NK-92 (cell line): Measurements from ENCODE around the gene SMYD5.

Experiments
- DNase-seq: peaks from one replicate; lab custom pipeline; 2025; ENCODE audit not compliant: unreplicated experiment; lab: John Stamatoyannopoulos, UW

The SMYD5 gene

DNA sequence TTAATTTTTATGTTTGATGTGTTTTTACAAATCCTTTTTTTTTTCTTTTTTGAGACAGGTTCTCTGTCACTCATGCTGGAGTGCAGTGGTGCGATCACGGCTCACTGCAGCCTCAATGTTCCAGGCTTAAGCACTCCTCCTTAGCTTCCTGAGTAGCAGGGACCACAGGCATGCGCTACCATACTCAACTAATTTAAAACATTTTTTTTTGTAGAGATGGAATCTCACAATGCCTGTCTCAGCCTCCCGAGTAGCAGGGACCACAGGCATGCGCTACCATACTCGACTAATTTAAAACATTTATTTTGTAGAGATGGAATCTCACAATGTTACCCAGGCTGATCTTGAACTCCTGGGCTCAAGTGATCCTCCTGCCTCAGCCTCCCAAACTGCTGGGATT lies 8.4 kb upstream of the SMYD5 start:
- DNase-seq: no peak

DNA sequence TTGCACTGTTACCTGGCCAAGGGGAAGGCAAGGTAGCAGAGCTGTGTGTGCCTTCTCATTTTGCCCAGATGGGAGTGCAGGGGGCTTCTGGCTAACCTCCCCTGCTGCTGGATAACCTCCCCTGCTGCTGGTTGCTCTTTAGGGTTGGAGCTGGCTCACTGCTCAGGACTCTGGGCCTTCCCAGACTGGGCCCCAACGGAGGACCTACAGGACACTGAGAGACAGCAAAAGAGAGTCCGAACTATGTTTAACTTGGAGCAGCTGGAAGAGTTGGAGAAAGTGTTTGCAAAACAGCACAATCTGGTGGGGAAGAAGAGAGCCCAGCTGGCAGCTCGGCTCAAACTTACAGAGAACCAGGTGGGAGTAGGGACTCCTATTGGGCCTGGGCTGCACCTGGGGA lies 5.8 kb upstream of the SMYD5 start:
- no peak for DNase-seq

DNA sequence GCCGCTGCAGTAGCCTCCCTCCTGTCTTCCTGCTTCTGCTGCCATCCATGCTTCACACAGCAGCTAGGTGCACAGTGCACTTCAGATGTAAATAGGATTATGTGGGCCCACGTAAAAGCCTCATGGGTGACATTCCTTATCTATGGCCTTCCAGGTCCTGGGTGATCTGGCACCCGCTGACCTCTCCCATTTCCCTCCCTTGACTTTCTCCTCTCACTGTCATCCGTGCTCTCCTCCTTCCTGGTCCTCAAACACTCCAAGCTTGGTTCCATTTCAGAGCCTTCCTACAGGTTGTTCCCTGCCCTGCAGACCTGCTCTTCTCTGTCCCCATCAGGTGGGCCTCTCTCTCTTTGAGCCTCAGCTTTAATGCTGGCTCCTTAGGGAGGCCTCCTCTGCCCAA lies 4.0 kb upstream of the SMYD5 start:
- no peak for DNase-seq

DNA sequence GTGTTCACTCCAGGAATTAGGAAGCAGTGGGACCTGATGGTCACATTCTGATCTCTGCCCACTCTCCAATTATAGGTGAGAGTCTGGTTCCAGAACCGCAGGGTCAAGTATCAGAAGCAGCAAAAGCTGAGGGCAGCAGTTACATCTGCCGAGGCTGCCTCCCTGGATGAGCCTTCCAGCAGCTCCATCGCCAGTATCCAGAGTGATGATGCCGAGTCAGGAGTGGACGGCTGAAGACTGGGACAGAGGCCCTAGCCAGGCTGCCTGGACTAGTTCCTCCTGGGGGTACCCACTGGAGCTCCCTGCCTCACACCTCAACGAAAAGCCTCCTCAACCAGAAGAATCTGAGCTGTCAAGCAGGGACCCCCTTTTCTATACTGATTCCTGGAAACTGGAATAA lies 3.3 kb upstream of the SMYD5 start:
- no peak for DNase-seq

DNA sequence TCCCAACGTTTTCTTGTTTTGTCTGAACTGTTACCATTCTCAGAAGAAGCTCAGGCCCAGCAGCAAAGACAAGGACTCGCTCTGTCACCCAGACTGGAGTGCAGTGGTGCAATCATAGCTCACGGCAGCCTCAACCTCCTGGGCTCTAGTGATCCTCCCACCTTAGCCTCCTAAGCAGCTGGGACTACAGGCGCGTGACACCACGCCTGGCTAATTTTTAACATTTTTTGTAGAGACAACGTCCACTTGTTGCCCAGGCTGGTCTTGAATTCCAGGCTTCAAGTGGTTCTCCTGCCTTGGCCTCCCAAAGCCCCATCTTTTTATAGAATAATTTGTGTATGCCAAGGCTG lies 2.0 kb upstream of the SMYD5 start:
- no peak for DNase-seq

DNA sequence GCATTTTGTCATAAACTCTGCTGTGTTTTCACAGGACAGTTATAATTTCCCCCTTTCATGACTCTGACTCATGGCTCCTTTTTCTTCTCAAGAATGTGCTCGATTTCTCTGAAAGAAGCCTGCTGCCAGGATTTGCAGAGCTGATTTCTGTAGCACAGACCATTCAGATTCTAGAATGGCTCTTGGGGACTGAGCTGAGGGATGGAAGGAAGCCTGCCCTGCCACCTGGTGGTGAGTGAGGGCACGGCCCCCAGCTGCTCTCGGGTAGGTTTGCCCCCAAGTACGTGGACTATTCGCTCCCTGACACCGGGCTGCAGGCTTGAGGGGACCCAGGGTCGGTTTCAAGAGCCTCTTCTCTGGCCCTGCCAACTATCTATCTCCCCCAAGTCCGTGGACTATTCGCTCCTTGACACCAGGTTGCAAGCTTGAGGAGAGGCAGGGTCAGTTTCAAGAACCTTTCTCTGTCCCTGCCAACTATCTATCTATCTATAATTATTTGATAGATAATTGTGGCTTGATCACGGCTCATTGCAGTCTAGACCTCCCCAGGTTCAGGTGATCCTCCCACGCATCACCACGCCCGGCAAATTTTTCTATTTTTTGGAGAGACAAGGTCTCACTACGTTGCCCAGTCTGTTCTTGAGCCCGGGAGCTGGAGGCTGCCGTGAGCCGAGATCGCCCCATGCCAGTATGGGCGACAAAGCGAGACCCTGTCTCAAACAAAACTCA lies 1.4 kb upstream of the SMYD5 start:
- peak; percentile 8 for DNase-seq

DNA sequence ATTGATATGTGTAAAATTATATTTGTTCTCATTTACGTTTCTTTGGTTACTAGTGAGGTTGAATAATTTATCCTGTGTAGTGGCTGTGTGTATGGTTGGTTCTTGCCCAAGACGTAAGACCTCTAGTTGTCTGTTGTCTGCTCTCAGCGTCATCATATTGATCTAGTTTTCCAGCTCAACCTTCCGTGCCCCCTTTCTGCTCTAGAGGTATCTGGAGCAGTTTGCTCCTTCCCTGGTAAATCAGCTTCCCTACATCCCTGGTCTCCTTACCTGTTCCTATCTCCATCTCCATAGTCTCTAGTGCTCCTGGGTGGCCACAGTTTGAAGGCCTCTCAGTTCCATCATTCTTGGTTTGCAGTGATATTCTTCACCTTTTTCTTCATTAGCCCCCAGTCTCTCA lies 1.2 kb downstream of the SMYD5 start:
- no peak for DNase-seq

DNA sequence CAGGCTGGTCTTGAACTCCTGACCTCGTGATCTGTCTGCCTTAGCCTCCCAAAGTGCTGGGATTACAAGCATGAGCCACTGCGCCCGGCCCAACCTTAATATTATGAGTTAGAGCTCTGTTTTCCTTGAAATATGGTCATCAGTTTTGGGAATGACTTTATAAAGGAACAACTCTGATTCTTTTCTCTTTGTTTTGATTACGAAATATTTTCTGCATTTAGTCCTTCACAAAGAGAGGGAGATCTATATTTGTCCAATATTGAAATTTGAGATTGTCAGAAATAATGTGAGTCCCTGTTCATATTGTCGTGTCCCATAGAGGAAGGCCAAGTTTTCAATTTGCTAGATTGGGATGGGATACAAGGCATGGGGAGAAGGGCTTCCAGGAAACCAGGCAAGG lies 3.1 kb downstream of the SMYD5 start:
- no peak for DNase-seq

DNA sequence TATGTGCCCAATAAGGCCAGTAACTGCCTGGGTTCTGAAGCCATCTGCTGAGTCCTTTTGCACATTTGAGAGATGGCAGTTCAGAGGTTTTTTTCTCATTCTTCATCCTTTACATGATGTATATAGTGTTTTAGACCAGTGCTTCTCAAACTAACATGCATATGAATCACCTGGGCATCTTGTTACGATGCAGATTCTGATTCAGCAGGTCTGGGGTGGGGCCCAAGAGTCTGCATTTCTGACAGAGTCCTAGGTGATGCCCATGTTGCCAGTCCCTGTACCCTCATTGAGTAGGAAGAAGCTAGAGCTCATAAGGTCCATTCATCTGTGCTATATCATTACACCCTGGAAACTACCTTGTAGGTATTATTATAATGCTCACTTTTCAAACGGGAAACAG lies 3.8 kb downstream of the SMYD5 start:
- no peak for DNase-seq

DNA sequence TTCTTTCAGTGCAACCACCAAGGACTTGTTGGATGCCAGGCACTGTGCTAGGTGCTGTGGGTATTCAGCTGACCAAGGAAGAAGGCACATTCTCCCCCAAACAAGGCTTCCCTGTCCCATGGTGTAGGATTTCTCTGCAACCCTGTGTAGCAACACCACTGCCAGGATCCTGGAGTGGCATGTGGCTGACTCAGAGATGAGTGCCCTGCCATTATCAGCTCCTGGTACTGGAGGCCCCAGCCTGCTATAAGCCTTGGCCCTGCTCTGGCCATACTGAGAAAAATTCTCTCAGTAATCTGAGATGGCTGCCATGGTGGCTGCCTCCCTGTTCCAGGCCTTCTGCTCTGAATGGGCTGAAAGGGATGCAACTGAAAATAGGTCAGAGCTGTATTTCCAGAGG lies 4.3 kb downstream of the SMYD5 start:
- no peak for DNase-seq

DNA sequence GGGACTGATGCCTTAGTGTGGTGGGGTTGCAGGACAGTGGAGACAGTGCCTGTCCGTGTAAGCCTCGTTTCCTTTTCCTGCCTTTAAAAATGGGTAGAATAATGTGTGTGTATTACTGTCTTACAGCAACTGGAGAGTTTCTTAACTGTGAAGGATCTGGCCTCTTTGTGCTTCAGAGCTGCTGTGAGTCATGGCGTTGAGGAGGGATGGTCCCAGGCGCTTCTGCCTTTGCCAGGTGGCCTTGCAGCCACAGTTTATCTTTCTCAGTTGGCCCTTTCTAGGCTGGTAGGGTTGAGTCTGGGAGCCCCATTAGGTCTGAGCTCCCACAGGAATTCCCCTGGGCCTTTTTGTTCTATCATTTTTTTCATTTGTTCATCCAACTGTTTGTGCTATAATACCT lies 9.8 kb downstream of the SMYD5 start:
- no peak for DNase-seq

DNA sequence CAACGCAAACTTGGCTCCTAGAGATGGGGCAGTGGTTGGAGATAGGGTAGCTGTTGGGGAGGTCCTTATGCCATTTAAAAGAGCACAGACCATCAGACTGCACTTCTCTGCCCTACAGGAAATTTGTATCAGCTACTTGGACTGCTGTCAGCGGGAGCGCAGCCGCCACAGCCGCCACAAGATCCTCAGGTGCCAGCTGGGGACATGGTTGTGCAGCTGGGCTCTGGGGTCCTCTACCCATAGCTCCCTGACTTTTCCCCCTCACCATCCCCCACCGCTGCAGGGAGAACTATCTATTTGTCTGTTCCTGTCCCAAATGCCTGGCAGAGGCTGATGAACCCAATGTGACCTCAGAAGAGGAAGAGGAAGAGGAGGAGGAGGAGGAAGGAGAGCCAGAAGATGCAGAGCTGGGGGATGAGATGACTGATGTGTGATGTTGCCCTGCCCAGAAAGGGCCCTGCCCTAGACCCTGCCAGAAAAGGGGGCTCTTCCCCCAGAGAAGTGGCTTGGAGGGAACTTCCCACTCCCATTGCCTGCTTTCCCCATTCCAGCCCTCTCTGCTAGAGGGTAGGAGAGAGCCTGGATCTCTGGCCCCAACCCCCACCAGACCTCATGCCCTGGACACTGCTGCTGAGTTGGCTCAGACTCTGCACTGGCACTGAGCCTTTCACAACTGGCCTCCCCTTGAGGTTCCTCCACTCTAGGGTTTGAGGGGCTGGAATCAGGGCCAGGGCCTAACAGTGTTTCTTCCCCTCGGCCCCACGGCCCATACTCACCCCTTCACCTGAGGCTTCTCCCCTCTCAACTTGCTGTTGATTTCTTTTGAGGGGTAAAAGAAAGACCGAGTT lies 11.7 kb downstream of the SMYD5 start:
- DNase-seq: no peak

DNA sequence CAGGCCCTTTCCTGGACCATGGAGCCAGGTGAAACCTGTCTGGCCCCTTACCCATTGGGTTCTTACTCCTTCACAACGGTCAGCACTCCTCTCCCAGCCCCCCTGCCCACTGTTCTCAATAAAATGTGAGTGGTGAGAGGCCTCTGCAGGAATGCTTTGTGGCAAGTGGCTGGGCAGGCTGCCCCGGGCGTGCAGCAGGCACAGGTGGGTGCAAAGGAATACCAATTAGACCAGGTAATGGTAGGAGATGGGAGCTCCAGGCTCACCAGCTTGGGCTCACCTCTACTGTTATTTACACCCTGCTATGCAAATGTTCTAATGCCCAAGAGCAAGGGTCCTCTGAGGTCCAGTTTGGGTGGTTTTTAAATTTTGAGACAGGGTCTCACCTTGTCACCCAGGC lies 13.0 kb downstream of the SMYD5 start:
- no peak for DNase-seq

DNA sequence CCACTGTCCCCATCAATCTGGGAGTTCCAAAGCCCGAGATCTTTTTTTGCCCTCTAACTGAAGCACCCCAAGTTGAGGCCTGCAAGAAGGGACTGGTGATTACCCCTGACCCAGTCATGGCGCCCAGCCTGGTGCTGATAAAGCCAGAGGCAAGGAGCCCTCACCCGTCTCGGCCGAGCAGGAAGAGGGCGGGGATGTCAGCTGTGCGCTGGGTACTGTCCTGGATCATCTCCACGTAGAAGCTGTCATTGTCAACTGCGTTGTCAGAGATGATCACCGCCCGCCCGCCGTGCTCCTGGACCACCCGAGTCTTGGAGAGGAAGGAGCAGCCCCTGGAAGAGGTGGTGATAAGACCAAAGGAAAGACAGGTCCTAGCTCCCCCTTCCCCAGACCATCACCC lies 14.6 kb downstream of the SMYD5 start:
- no peak for DNase-seq

DNA sequence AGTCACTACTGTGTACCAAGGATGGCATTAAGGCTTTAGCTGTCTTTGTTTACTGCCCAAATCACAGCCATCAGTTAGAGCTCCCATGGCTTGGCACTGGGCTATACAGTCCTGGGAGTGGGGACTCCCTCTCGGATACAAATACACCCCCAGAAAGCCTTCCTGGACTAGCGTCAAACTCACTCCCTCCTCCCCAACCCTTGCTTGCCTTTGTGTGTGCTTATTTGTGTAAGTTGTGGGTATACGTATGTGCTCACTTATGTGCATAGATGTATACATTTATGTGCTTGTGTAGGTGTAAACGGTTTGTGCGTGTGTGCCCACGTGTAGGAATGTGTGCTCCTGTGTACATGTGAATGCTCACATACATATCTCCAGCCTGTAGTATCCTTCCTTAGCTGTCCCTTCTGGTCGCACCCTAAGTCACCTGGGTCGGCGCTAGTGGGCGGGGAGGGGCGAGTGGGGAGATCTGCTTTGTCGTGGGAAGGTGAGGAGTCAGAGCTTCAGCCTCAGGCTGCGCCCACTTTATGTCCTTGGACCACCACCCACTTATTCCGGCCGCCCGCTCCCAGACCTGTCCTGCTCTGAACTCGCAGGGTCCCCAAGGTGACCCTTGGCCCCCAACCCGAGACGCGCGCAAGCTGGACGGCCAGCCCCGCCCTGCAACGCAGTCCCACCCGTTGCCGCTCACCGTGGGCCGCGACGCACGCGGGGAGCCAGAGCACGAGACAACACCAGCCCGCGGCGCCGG lies 18.5 kb downstream of the SMYD5 start:
- DNase-seq: no peak

DNA sequence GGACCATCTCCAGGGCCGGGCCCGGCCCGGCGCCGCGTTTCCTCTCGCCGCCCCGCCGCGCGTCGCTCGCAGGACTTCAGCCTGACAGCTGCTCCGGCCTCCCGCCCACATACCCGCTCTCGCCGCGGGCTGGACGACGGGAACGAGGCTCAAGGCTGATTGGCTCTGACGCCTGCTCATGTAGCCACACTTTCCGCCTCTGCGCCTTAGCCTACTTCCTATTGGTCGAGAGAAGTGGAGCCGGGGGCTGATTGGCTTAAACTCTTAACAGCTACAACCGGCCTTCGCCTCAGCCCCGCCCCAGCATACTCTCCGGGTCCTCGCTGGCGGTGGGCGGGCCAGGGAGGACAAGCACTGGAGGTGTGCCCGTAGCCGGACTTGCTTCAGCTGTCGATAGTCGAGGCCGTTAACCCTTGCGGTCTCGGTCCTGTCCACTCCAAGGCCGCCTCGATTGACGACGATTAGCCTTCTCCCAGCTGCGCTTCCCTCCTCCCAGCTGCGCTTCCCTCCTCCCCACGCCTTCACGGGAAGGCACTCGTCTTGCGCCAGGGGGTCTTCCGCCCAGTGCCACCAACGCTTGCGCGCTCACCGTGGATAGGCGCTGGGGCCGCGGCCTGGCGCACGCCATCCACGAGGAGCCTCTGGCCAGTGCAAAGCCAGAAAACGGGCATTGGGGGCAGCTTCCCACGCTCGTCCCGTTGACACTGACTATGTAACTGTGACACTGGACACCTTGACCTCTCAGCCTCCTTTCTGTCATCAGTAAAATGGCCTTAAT lies 19.3 kb downstream of the SMYD5 start, which contains the start of gene PRADC1:
Gene PRADC1 (minus strand): TSS at position 86 of the 778 bp plus-strand sequence. CDS start 79 bp downstream, at position 7.
- DNase-seq: peak; percentile 76

DNA sequence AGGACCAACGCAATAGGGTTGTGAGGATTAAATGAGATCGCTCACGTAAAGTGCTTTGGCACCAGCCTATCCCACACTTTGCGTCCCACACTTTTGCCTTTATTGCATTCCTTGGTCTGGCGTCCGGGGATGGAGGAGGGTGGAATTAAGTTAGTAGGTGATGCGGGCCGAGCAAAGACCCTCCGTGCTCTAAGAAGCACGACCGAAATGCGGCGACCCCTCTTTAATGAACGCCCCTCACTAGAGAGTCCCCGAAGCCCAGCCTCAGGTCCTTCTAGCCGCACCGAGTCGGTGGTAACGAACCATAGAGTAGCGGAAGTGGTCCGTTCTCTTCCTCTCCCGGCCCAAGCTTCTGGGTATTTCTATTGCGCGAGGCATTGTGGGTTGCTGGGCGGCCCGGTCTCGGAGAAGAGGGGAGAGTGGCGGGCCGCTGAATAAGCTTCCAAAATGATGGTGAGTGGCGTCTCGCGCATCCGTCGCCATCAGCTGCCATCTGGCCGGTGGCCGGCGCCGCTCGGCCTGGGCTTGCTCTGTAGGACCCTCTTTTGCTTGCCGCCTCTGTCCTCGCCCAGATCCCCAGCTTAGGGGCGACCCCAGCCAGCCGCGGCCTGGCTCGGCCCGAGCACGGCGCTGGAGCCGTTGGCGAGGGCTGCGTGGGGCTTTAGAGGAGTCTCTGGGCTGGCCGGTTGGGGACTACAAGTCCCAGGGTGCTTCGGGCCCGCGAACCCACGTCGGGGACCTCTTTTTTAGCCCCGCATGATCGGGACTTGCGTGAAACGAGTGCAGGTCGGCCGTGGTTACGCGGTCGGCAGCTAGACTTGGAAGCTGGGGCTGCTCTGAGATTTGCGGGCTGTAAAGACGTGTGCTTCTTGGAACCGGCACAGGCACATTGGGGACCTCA lies 20.1 kb downstream of the SMYD5 start, which contains the start of gene CCT7:
Gene CCT7 (plus strand): TSS at position 377 of the 901 bp plus-strand sequence. CDS start 71 bp downstream, at position 448.
- DNase-seq: peak; percentile 58

DNA sequence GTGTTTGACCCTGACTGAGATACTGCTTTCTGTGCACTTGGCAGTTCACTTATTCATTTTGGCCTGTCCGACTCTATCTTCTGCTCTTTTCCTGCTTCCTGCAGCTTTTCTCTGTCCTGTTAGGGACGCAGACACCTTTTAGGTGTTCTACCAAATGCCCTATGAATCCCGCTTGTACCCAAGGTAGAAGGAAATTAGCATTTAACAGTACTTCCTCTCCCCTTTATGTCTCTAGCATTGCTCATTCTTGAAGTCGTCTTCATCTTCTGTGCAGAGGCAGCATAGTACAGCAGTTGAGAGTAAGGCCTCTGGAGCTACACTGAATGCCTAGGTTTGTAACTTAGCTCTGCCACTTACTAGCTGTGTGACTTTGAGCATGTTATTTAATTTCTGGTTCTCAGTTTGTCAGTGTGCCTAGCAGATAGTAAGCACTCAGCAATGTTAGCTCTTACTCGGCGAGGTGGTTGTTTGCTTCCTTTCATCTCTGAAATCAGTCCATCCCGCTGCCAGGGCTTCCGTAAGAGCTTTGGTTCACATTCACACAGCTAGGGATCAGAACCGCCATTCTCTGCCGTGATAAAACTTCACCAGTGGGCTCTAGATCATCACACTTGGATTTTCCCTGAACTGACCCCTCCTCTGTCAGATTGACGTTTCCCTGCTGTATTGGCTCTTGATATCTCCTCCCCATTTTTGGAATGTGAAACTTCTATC lies 21.4 kb downstream of the SMYD5 start:
- DNase-seq: no peak

DNA sequence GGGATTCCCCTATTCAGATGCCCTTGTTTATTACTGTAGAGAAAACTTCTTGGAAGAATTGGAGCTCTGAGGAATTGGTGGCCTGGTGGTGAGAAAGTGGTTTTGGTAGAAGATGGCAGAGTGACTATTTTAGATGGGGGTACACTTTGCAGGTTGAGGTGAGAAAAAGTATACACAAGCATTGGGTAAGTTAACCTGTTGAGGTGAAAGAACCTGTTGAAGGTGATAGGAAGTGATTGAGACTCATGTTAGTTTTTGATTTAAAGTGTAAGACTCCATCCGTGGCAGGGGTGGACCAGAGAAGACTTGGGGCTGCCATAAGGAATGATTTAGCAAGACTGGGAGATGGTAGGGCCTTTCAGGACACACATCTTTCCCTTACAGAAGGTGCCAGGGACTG lies 23.1 kb downstream of the SMYD5 start:
- DNase-seq: no peak
